Ishikawa (cell line): ENCODE data around the gene ADARB1.

Experiments
- CEBPB ChIP-seq: IDR thresholded peaks from 2 replicates; pipeline ENCODE4 v1.6.1; 2012
- CREB1 ChIP-seq: IDR thresholded peaks from 2 replicates; pipeline ENCODE4 v1.6.1; 2012; ENCODE audit warnings: low read depth
- EGR1 ChIP-seq: IDR thresholded peaks from 2 replicates; pipeline ENCODE4 v1.6.1; 2012
- EP300 ChIP-seq: IDR thresholded peaks from 2 replicates; pipeline ENCODE4 v1.6.1; 2012; ENCODE audit warnings: borderline replicate concordance
- FOXM1 ChIP-seq: IDR thresholded peaks from 2 replicates; pipeline ENCODE4 v1.6.1; 2012; ENCODE audit warnings: low read depth, borderline replicate concordance
- NFIC ChIP-seq: IDR thresholded peaks from 2 replicates; pipeline ENCODE4 v1.6.1; 2012
- RAD21 ChIP-seq: IDR thresholded peaks from 2 replicates; pipeline ENCODE4 v1.6.1; 2012; ENCODE audit warnings: low read depth
- REST ChIP-seq: IDR thresholded peaks from 2 replicates; pipeline ENCODE4 v1.6.1; 2012; ENCODE audit warnings: low read depth, mild to moderate bottlenecking
- TCF12 ChIP-seq: IDR thresholded peaks from 2 replicates; pipeline ENCODE4 v1.6.1; 2012; ENCODE audit warnings: low read depth
- TEAD4 ChIP-seq: IDR thresholded peaks from 2 replicates; pipeline ENCODE4 v1.6.1; 2012
- YY1 ChIP-seq: IDR thresholded peaks from 2 replicates; pipeline ENCODE4 v1.6.1; 2012; ENCODE audit warnings: low read depth

DNA sequence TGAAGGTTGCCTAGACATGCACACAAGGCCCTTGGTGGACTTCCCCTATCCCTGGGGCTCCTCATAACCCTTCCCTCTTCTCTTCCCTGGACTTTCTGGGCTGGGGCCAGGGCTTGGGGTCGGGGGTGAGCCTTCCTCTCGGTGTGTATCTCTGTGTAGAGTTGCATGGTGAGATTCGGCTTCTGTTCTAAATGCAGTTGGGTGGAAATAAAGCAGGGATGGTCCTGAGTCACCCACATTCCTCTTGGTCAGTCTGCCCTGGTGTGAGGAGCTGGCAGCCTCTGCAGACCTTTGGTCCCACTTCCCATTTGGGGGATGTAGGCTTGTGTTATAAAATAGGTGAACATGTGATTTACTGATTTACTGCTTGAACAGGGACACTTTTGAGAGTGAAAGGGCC is 38.0 kb downstream of the ADARB1 start:
- TF ChIP-seq CEBPB = no peak
- TF ChIP-seq EP300 = no peak
- TF ChIP-seq TEAD4 = no peak
- no peak for TF ChIP-seq REST
- TF ChIP-seq YY1 = no peak
- TF ChIP-seq RAD21 = no peak
- no peak for TF ChIP-seq NFIC
- TF ChIP-seq FOXM1 = no peak
- no peak for TF ChIP-seq EGR1
- TF ChIP-seq CREB1 = no peak
- no peak for TF ChIP-seq TCF12
